GM12874 (cell line): ENCODE results near the gene TANK.
A peak's percentile ranks its signal among the peaks of the same experiment; 100 is the strongest.

Source experiments
- CTCF ChIP-seq: IDR thresholded peaks from 2 replicates; pipeline ENCODE4 v1.5.1; 2011; ENCODE audit warnings: low read depth, mild to moderate bottlenecking, control low read depth, low read length, moderate library complexity; ENCODE audit not compliant: insufficient read depth

TANK gene

GRCh38 chr2:161219211-161219610 lies 59.0 kb downstream of the TANK start:
- TF ChIP-seq CTCF, result no peak

- peak; percentile 37; the same call in 1 of the 2 replicates for TF ChIP-seq CTCF
Measured at GRCh38 chr2:161223139-161223732, 63.0 kb downstream of the TANK start.

- TF ChIP-seq CTCF, result no peak
Measured at GRCh38 chr2:161228511-161229240, 68.4 kb downstream of the TANK start.

- TF ChIP-seq CTCF, result no peak
Measured at GRCh38 chr2:161230959-161231358, 70.7 kb downstream of the TANK start.

DNA sequence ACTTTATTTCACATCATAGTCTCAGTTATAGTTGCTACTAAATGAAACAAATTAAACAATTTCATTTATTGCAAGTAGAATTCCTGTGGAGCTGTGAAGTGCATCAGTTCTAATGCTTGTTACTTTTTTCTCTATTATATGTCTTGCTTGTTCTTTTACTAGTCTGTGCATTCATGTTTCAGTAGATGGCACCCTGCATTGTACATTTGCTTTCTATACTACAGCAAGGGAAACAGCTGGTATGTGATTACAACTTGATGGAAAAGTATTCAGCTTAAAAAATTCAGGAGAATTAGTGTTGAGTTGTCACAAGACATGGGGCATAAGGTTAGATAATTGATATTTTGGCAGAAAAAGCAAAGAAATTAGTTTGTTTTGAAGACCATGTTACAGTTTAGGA lies 72.3 kb downstream of the TANK start:
- TF ChIP-seq CTCF, result no peak

DNA sequence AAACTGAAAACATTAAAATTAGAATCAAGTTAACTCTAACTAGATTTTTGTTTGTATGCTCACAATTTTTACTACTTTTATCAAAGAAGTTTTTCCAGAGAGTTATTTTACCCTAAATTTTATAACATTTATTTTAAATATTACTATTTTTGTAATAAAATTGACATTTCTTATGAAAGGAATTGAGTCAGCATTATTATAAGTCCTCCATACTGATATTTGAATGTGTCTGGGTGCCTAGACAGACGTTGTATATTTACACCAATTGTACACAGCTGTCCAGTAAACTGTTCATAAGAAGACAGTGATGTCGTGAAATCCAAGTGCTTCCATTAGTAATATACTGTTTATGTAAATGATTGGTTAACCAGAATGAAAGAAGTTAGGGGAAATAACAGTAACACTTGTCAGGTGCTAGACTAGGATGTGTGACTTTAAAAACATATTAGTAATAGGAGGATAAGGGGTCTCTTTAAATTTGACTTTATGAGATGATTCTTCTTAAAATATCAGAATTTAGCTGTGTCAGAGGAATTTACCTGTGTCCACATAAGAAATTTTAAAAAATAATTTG lies 73.7 kb downstream of the TANK start:
- no peak for TF ChIP-seq CTCF

GRCh38 chr2:161234627-161235026 lies 74.4 kb downstream of the TANK start:
- no peak for TF ChIP-seq CTCF
